ENCODE measurements around the gene CCDC146. TPM values are rescaled to one million over a fixed set of nuclear protein-coding genes. Genes with fewer than 3 reads are reported as not detected.

The CCDC146 gene
- total RNA-seq, 1 experiment from 2014 or later, result 1.4 TPM

- Histone ChIP-seq H3K27me3 (replicated peaks; ENCODE audit: control insufficient read depth, insufficient read depth, low read length) (no peaks in the 10 kb centered on the region), H3K4me3 (ENCODE audit: low read depth, low read length) (no peak overlapping the region), H3K9me3 (no peaks in the 10 kb centered on the region), H3K4me1 (no peaks in the 10 kb centered on the region), H3K36me3 (ENCODE audit: control insufficient read depth, insufficient read depth, low read length) (no peaks in the 10 kb centered on the region)
- intact Hi-C loops (cut with micrococcal nuclease; ENCODE audit: unreplicated experiment), result no loop called here
- H3K27me3 Mint-ChIP-seq (ENCODE audit: insufficient read depth, unreplicated experiment), result peaks cover 2% of the 10 kb centered on the region
- DNase-seq, result no peak
- H3K27ac Mint-ChIP-seq (ENCODE audit: unreplicated experiment), result no peak overlapping the region
- H3K9me3 Mint-ChIP-seq (ENCODE audit: unreplicated experiment), result no peaks in the 10 kb centered on the region
- no peak overlapping the region for H3K4me3 Mint-ChIP-seq (ENCODE audit: unreplicated experiment)
- CTCF ChIA-PET, result no interaction called here
- H3K36me3 Mint-ChIP-seq (ENCODE audit: insufficient read depth, unreplicated experiment), result no peaks in the 10 kb centered on the region
- H3K4me1 Mint-ChIP-seq (ENCODE audit: low read depth, unreplicated experiment), result no peaks in the 10 kb centered on the region
- TF ChIP-seq CTCF (IDR thresholded peaks at IDR 0.05; ENCODE audit: insufficient read depth in 1 of 2, low read depth in 1 of 2, low read length in 1 of 2, severe bottlenecking in 1 of 2, unreplicated experiment in 1 of 2), result no peak
- no TSS peak for BruUV-seq (replicated peaks)
- POLR2A ChIA-PET, result no interaction called here
These were observed 78.1 kb downstream of the CCDC146 start for GRCh38 chr7:77200542-77200941.

GRCh38 chr7:77202481-77202976 lies 80.1 kb downstream of the CCDC146 start:
- CTCF ChIA-PET, result no interaction called here
- TF ChIP-seq CTCF (IDR thresholded peaks at IDR 0.05; ENCODE audit: insufficient read depth in 1 of 2, low read depth in 1 of 2, low read length in 1 of 2, severe bottlenecking in 1 of 2, unreplicated experiment in 1 of 2), result no peak
- no peaks in the 10 kb centered on the region for H3K36me3 ChIP-seq (ENCODE audit: control insufficient read depth, insufficient read depth, low read length)
- Mint-ChIP-seq H3K4me1 (ENCODE audit: low read depth, unreplicated experiment) (no peaks in the 10 kb centered on the region), H3K27ac (ENCODE audit: unreplicated experiment) (no peak overlapping the region), H3K9me3 (ENCODE audit: unreplicated experiment) (no peaks in the 10 kb centered on the region), H3K27me3 (ENCODE audit: insufficient read depth, unreplicated experiment) (peaks cover 2% of the 10 kb centered on the region), H3K36me3 (ENCODE audit: insufficient read depth, unreplicated experiment) (no peaks in the 10 kb centered on the region), H3K4me3 (ENCODE audit: unreplicated experiment) (no peak overlapping the region)
- no TSS peak for BruUV-seq (replicated peaks)
- POLR2A ChIA-PET, result no interaction called here
- intact Hi-C loops (cut with micrococcal nuclease; ENCODE audit: unreplicated experiment), result no loop called here
- no peak overlapping the region for H3K4me3 ChIP-seq (ENCODE audit: low read depth, low read length)
- no peaks in the 10 kb centered on the region for H3K27me3 ChIP-seq (replicated peaks; ENCODE audit: control insufficient read depth, insufficient read depth, low read length)
- DNase-seq, result no peak
- H3K4me1 ChIP-seq, result no peaks in the 10 kb centered on the region
- no peaks in the 10 kb centered on the region for H3K9me3 ChIP-seq

GRCh38 chr7:77205706-77206105 lies 83.3 kb downstream of the CCDC146 start:
- intact Hi-C loops (cut with micrococcal nuclease; ENCODE audit: unreplicated experiment), result no loop called here
- H3K27me3 Mint-ChIP-seq (ENCODE audit: insufficient read depth, unreplicated experiment), result no peaks in the 10 kb centered on the region
- H3K27ac Mint-ChIP-seq (ENCODE audit: unreplicated experiment), result no peak overlapping the region
- peaks cover 26% of the 10 kb centered on the region for H3K9me3 Mint-ChIP-seq (ENCODE audit: unreplicated experiment)
- H3K27me3 ChIP-seq (replicated peaks; ENCODE audit: control insufficient read depth, insufficient read depth, low read length), result no peaks in the 10 kb centered on the region
- no peaks in the 10 kb centered on the region for H3K36me3 Mint-ChIP-seq (ENCODE audit: insufficient read depth, unreplicated experiment)
- no peak for TF ChIP-seq CTCF (IDR thresholded peaks at IDR 0.05; ENCODE audit: insufficient read depth in 1 of 2, low read depth in 1 of 2, low read length in 1 of 2, severe bottlenecking in 1 of 2, unreplicated experiment in 1 of 2)
- no peak overlapping the region for H3K4me3 ChIP-seq (ENCODE audit: low read depth, low read length)
- CTCF ChIA-PET, result no interaction called here
- no peaks in the 10 kb centered on the region for H3K4me1 Mint-ChIP-seq (ENCODE audit: low read depth, unreplicated experiment)
- no peak overlapping the region for H3K4me3 Mint-ChIP-seq (ENCODE audit: unreplicated experiment)
- H3K4me1 ChIP-seq, result no peaks in the 10 kb centered on the region
- peaks cover 9% of the 10 kb centered on the region; the same call in 1 of the 2 replicates for H3K9me3 ChIP-seq
- H3K36me3 ChIP-seq (ENCODE audit: control insufficient read depth, insufficient read depth, low read length), result no peaks in the 10 kb centered on the region
- BruUV-seq (replicated peaks), result no TSS peak
- POLR2A ChIA-PET, result no interaction called here
- DNase-seq, result no peak

All from Caco-2 (cell line).